ENCODE data around the gene SLC39A10. TPM values are rescaled to one million over a fixed set of nuclear protein-coding genes. Genes with fewer than 3 reads are reported as not detected.

Gene SLC39A10
- polyA plus RNA-seq, 1 of the 3 experiments (the other 2 are of a cell fraction): 12.3 TPM

- POLR2A ChIA-PET: no interaction called here
- Histone ChIP-seq H3K9me2 (no peaks in the 10 kb centered on the region), H3K9me3 (no peaks in the 10 kb centered on the region), H3K79me2 (ENCODE audit: insufficient read depth) (no peaks in the 10 kb centered on the region), H3K36me3 (replicated peaks in 1 of 2; ENCODE audit: control insufficient read depth in 1 of 2, insufficient read depth in 2 of 2, low read length in 1 of 2) (no peaks in the 10 kb centered on the region), H3K4me3 (ENCODE audit: low read depth in 2 of 2, low read length in 1 of 2) (no peak overlapping the region), H3K9ac (no peak overlapping the region), H3K4me2 (no peak overlapping the region), H3K27me3 (ENCODE audit: insufficient read depth) (no peaks in the 10 kb centered on the region), H3K4me1 (ENCODE audit: control insufficient read depth in 1 of 2, insufficient read depth in 2 of 2, low read depth in 1 of 2, low read length in 1 of 2) (no peaks in the 10 kb centered on the region), H3F3A (replicated peaks; ENCODE audit: insufficient read depth) (peaks cover 8% of the 10 kb centered on the region), H4K20me1 (ENCODE audit: insufficient read depth) (no peaks in the 10 kb centered on the region), H2AFZ (ENCODE audit: low read depth) (0 out of 2 replicates have a peak overlapping the region, but pooled peaks have one; percentile 16), H3K27ac (ENCODE audit: low read depth in 2 of 2, low read length in 1 of 2) (no peak overlapping the region)
- CTCF ChIA-PET: no interaction called here
- DNase-seq: no peak
- WGBS (ENCODE audit: low lambda C conversion rate): 92% methylated on average over 2 of the region's 2 CpGs
- no peak for TF ChIP-seq RAD21 (IDR thresholded peaks at IDR 0.05; ENCODE audit: low read length)
- TF ChIP-seq IRF3 (IDR thresholded peaks at IDR 0.05; ENCODE audit: low read depth, low read length): no peak
- TF ChIP-seq RCOR1 (IDR thresholded peaks at IDR 0.05; ENCODE audit: low read length): no peak
- no peak for TF ChIP-seq RFX5 (IDR thresholded peaks at IDR 0.05; ENCODE audit: low read length)
- TF ChIP-seq MAX (IDR thresholded peaks at IDR 0.05; ENCODE audit: low read depth): no peak
- no peak for TF ChIP-seq GABPA (IDR thresholded peaks at IDR 0.05; ENCODE audit: low read depth)
- TF ChIP-seq GATA2 (CRISPR knock-in tag; IDR thresholded peaks at IDR 0.05): no peak
Measured at GRCh38 chr2:195645413-195645812, 11.6 kb upstream of the SLC39A10 start.

GRCh38 chr2:195646424-195646823 lies 10.6 kb upstream of the SLC39A10 start:
- 91% methylated on average over 9 of the region's 9 CpGs for WGBS (ENCODE audit: low lambda C conversion rate)
- H3K27ac ChIP-seq (ENCODE audit: low read depth in 2 of 2, low read length in 1 of 2): no peak overlapping the region

More at GRCh38 chr2:195646424-195646823, 10.6 kb upstream of the SLC39A10 start:
- DNase-seq: no peak
- Histone ChIP-seq H3F3A (replicated peaks; ENCODE audit: insufficient read depth) (peaks cover 6% of the 10 kb centered on the region), H3K36me3 (replicated peaks in 1 of 2; ENCODE audit: control insufficient read depth in 1 of 2, insufficient read depth in 2 of 2, low read length in 1 of 2) (no peaks in the 10 kb centered on the region), H4K20me1 (ENCODE audit: insufficient read depth) (no peaks in the 10 kb centered on the region), H3K9me2 (no peaks in the 10 kb centered on the region), H3K79me2 (ENCODE audit: insufficient read depth) (no peaks in the 10 kb centered on the region), H3K9ac (no peak overlapping the region), H2AFZ (ENCODE audit: low read depth) (no peak overlapping the region), H3K9me3 (no peaks in the 10 kb centered on the region), H3K4me3 (ENCODE audit: low read depth in 2 of 2, low read length in 1 of 2) (no peak overlapping the region), H3K4me2 (no peak overlapping the region), H3K27me3 (ENCODE audit: insufficient read depth) (no peaks in the 10 kb centered on the region), H3K4me1 (ENCODE audit: control insufficient read depth in 1 of 2, insufficient read depth in 2 of 2, low read depth in 1 of 2, low read length in 1 of 2) (no peaks in the 10 kb centered on the region)
- TF ChIP-seq RAD21 (IDR thresholded peaks at IDR 0.05; ENCODE audit: low read length) (no peak), SMC3 (IDR thresholded peaks at IDR 0.05; ENCODE audit: low read depth, low read length) (no peak), POLR2AphosphoS5 (IDR thresholded peaks at IDR 0.05; ENCODE audit: low read depth, low read length) (no peak), EZH2phosphoT487 (IDR thresholded peaks at IDR 0.05; ENCODE audit: borderline replicate concordance, low read depth) (no peak), REST (IDR thresholded peaks at IDR 0.05; ENCODE audit: low read depth, low read length) (no peak), ELF1 (IDR thresholded peaks at IDR 0.05) (no peak), GABPA (IDR thresholded peaks at IDR 0.05; ENCODE audit: low read depth) (no peak), NRF1 (IDR thresholded peaks at IDR 0.05; ENCODE audit: low read depth, low read length) (no peak), FOSL2 (IDR thresholded peaks at IDR 0.05; ENCODE audit: borderline replicate concordance, low read depth) (no peak)
- ChIA-PET POLR2A (no interaction called here), CTCF (interaction anchor here (1.0 kb wide), 1 partner anchor 10 kb away, joined by 6 read pairs; the partner anchor contains the start of gene SLC39A10)
